Measurements from ENCODE around the gene POU6F2.

Gene POU6F2

GRCh38 chr7:39051279-39051678 is 73.6 kb downstream of the POU6F2 start:
- no peaks in the 10 kb centered on the region for H3K4me1 ChIP-seq (ENCODE audit: control insufficient read depth, insufficient read depth, low read length, poor library complexity, severe bottlenecking)
- no peaks in the 10 kb centered on the region for H3K27me3 ChIP-seq (replicated peaks; ENCODE audit: control insufficient read depth, insufficient read depth, low read length, poor library complexity, severe bottlenecking)
- H3K4me3 ChIP-seq (ENCODE audit: insufficient read depth, low read depth, low read length, poor library complexity, severe bottlenecking): no peak overlapping the region
- DNase-seq: no peak
- H3K36me3 ChIP-seq (ENCODE audit: control insufficient read depth, insufficient read depth, low read length): no peaks in the 10 kb centered on the region
- no peak overlapping the region for H3K27ac ChIP-seq (ENCODE audit: insufficient read depth, low read length, poor library complexity, severe bottlenecking)
- H3K9me3 ChIP-seq (ENCODE audit: control insufficient read depth, low read length): no peaks in the 10 kb centered on the region

- H3K9me3 ChIP-seq (ENCODE audit: control insufficient read depth, low read length): no peaks in the 10 kb centered on the region
- H3K4me3 ChIP-seq (ENCODE audit: insufficient read depth, low read depth, low read length, poor library complexity, severe bottlenecking): no peak overlapping the region
- H3K27ac ChIP-seq (ENCODE audit: insufficient read depth, low read length, poor library complexity, severe bottlenecking): no peak overlapping the region
- no peak for DNase-seq
- no peaks in the 10 kb centered on the region for H3K4me1 ChIP-seq (ENCODE audit: control insufficient read depth, insufficient read depth, low read length, poor library complexity, severe bottlenecking)
- no peaks in the 10 kb centered on the region for H3K27me3 ChIP-seq (replicated peaks; ENCODE audit: control insufficient read depth, insufficient read depth, low read length, poor library complexity, severe bottlenecking)
- no peaks in the 10 kb centered on the region for H3K36me3 ChIP-seq (ENCODE audit: control insufficient read depth, insufficient read depth, low read length)
These were observed 74.0 kb downstream of the POU6F2 start for GRCh38 chr7:39051707-39052106.

- DNase-seq: no peak
- H3K9me3 ChIP-seq (ENCODE audit: control insufficient read depth, low read length): no peaks in the 10 kb centered on the region
- no peaks in the 10 kb centered on the region for H3K27me3 ChIP-seq (replicated peaks; ENCODE audit: control insufficient read depth, insufficient read depth, low read length, poor library complexity, severe bottlenecking)
- H3K4me3 ChIP-seq (ENCODE audit: insufficient read depth, low read depth, low read length, poor library complexity, severe bottlenecking): no peak overlapping the region
- H3K36me3 ChIP-seq (ENCODE audit: control insufficient read depth, insufficient read depth, low read length): no peaks in the 10 kb centered on the region
- H3K4me1 ChIP-seq (ENCODE audit: control insufficient read depth, insufficient read depth, low read length, poor library complexity, severe bottlenecking): no peaks in the 10 kb centered on the region
- no peak overlapping the region for H3K27ac ChIP-seq (ENCODE audit: insufficient read depth, low read length, poor library complexity, severe bottlenecking)
These were observed 77.0 kb downstream of the POU6F2 start for GRCh38 chr7:39054731-39055130.

- Histone ChIP-seq H3K9me3 (ENCODE audit: control insufficient read depth, low read length) (no peaks in the 10 kb centered on the region), H3K27me3 (replicated peaks; ENCODE audit: control insufficient read depth, insufficient read depth, low read length, poor library complexity, severe bottlenecking) (no peaks in the 10 kb centered on the region), H3K27ac (ENCODE audit: insufficient read depth, low read length, poor library complexity, severe bottlenecking) (no peak overlapping the region), H3K36me3 (ENCODE audit: control insufficient read depth, insufficient read depth, low read length) (no peaks in the 10 kb centered on the region), H3K4me1 (ENCODE audit: control insufficient read depth, insufficient read depth, low read length, poor library complexity, severe bottlenecking) (no peaks in the 10 kb centered on the region), H3K4me3 (ENCODE audit: insufficient read depth, low read depth, low read length, poor library complexity, severe bottlenecking) (no peak overlapping the region)
- DNase-seq: no peak
These were observed 78.4 kb downstream of the POU6F2 start for GRCh38 chr7:39056153-39056552.

- Histone ChIP-seq H3K9me3 (ENCODE audit: control insufficient read depth, low read length) (no peaks in the 10 kb centered on the region), H3K4me3 (ENCODE audit: insufficient read depth, low read depth, low read length, poor library complexity, severe bottlenecking) (no peak overlapping the region), H3K36me3 (ENCODE audit: control insufficient read depth, insufficient read depth, low read length) (no peaks in the 10 kb centered on the region), H3K27me3 (replicated peaks; ENCODE audit: control insufficient read depth, insufficient read depth, low read length, poor library complexity, severe bottlenecking) (no peaks in the 10 kb centered on the region), H3K27ac (ENCODE audit: insufficient read depth, low read length, poor library complexity, severe bottlenecking) (no peak overlapping the region), H3K4me1 (ENCODE audit: control insufficient read depth, insufficient read depth, low read length, poor library complexity, severe bottlenecking) (no peaks in the 10 kb centered on the region)
- no peak for DNase-seq
These were observed 85.1 kb downstream of the POU6F2 start for GRCh38 chr7:39062811-39063210.

GRCh38 chr7:39069031-39069430 is 91.3 kb downstream of the POU6F2 start:
- no peaks in the 10 kb centered on the region for H3K4me1 ChIP-seq (ENCODE audit: control insufficient read depth, insufficient read depth, low read length, poor library complexity, severe bottlenecking)
- no peak for DNase-seq
- H3K27me3 ChIP-seq (replicated peaks; ENCODE audit: control insufficient read depth, insufficient read depth, low read length, poor library complexity, severe bottlenecking): no peaks in the 10 kb centered on the region
- H3K36me3 ChIP-seq (ENCODE audit: control insufficient read depth, insufficient read depth, low read length): no peaks in the 10 kb centered on the region
- H3K27ac ChIP-seq (ENCODE audit: insufficient read depth, low read length, poor library complexity, severe bottlenecking): no peak overlapping the region
- H3K9me3 ChIP-seq (ENCODE audit: control insufficient read depth, low read length): no peaks in the 10 kb centered on the region
- H3K4me3 ChIP-seq (ENCODE audit: insufficient read depth, low read depth, low read length, poor library complexity, severe bottlenecking): no peak overlapping the region

- no peak overlapping the region for H3K4me3 ChIP-seq (ENCODE audit: insufficient read depth, low read depth, low read length, poor library complexity, severe bottlenecking)
- no peaks in the 10 kb centered on the region for H3K27me3 ChIP-seq (replicated peaks; ENCODE audit: control insufficient read depth, insufficient read depth, low read length, poor library complexity, severe bottlenecking)
- H3K36me3 ChIP-seq (ENCODE audit: control insufficient read depth, insufficient read depth, low read length): no peaks in the 10 kb centered on the region
- H3K27ac ChIP-seq (ENCODE audit: insufficient read depth, low read length, poor library complexity, severe bottlenecking): no peak overlapping the region
- DNase-seq: no peak
- no peaks in the 10 kb centered on the region for H3K4me1 ChIP-seq (ENCODE audit: control insufficient read depth, insufficient read depth, low read length, poor library complexity, severe bottlenecking)
- no peaks in the 10 kb centered on the region for H3K9me3 ChIP-seq (ENCODE audit: control insufficient read depth, low read length)
These were observed 92.5 kb downstream of the POU6F2 start for GRCh38 chr7:39069896-39070881.

- no peak for DNase-seq
- H3K27ac ChIP-seq (ENCODE audit: insufficient read depth, low read length, poor library complexity, severe bottlenecking): no peak overlapping the region
- H3K9me3 ChIP-seq (ENCODE audit: control insufficient read depth, low read length): no peaks in the 10 kb centered on the region
- H3K27me3 ChIP-seq (replicated peaks; ENCODE audit: control insufficient read depth, insufficient read depth, low read length, poor library complexity, severe bottlenecking): no peaks in the 10 kb centered on the region
- no peak overlapping the region for H3K4me3 ChIP-seq (ENCODE audit: insufficient read depth, low read depth, low read length, poor library complexity, severe bottlenecking)
- H3K36me3 ChIP-seq (ENCODE audit: control insufficient read depth, insufficient read depth, low read length): no peaks in the 10 kb centered on the region
- no peaks in the 10 kb centered on the region for H3K4me1 ChIP-seq (ENCODE audit: control insufficient read depth, insufficient read depth, low read length, poor library complexity, severe bottlenecking)
These were observed 93.4 kb downstream of the POU6F2 start for GRCh38 chr7:39071116-39071515.

GRCh38 chr7:39073432-39073831 is 95.7 kb downstream of the POU6F2 start:
- Histone ChIP-seq H3K9me3 (ENCODE audit: control insufficient read depth, low read length) (no peaks in the 10 kb centered on the region), H3K27ac (ENCODE audit: insufficient read depth, low read length, poor library complexity, severe bottlenecking) (no peak overlapping the region), H3K4me3 (ENCODE audit: insufficient read depth, low read depth, low read length, poor library complexity, severe bottlenecking) (no peak overlapping the region), H3K27me3 (replicated peaks; ENCODE audit: control insufficient read depth, insufficient read depth, low read length, poor library complexity, severe bottlenecking) (no peaks in the 10 kb centered on the region), H3K36me3 (ENCODE audit: control insufficient read depth, insufficient read depth, low read length) (no peaks in the 10 kb centered on the region), H3K4me1 (ENCODE audit: control insufficient read depth, insufficient read depth, low read length, poor library complexity, severe bottlenecking) (no peaks in the 10 kb centered on the region)
- DNase-seq: no peak

GRCh38 chr7:39075210-39075609 is 97.5 kb downstream of the POU6F2 start:
- H3K9me3 ChIP-seq (ENCODE audit: control insufficient read depth, low read length): no peaks in the 10 kb centered on the region
- no peaks in the 10 kb centered on the region for H3K4me1 ChIP-seq (ENCODE audit: control insufficient read depth, insufficient read depth, low read length, poor library complexity, severe bottlenecking)
- no peaks in the 10 kb centered on the region for H3K27me3 ChIP-seq (replicated peaks; ENCODE audit: control insufficient read depth, insufficient read depth, low read length, poor library complexity, severe bottlenecking)
- no peak overlapping the region for H3K4me3 ChIP-seq (ENCODE audit: insufficient read depth, low read depth, low read length, poor library complexity, severe bottlenecking)
- no peak for DNase-seq
- H3K27ac ChIP-seq (ENCODE audit: insufficient read depth, low read length, poor library complexity, severe bottlenecking): no peak overlapping the region
- H3K36me3 ChIP-seq (ENCODE audit: control insufficient read depth, insufficient read depth, low read length): no peaks in the 10 kb centered on the region
